ENCODE data around the gene GXYLT2.
"Not testable (repeated sequence)": the region's sequence is repeated elsewhere in the genome, so short reads cannot be mapped to it uniquely, and the experiment has no call there.

GXYLT2 gene

DNA sequence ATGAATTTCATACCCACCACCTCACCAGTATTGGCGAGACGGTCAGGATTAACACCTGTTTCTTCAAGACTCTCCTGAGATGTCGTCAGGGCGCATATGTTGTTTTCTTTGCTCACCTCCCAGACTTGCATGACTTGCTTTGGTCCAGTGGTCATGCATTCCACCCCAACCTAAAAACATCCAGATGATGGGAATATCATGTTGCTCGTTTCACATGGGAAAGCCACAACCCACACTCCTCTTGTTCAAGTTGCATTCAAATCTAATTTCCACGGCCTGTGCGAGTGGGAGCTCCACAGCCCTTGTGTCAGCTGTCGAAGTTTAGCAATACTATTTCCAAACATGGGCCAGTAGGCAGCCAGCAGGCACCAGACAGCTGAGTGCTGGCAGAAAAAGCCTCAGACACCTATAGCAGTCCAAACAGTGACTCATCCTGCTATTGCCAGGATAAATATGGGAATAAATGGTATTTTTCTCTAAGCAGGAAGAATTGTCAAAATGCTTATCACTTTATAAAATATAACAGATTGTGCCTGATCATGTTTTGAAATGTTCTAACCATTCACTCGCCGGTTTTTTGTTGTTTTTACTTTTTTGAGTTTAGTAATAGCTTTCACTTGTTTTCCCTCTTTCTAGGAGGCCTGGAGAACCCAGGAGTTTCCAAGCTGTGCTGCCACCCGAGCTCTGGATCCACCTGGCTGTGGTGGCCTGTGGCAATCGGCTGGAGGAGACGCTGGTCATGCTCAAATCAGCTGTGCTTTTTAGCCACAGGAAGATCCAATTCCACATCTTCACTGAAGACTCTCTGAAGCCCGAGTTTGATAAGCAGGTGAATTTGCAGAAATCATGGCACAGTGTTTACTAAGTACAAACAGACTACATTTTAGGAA lies 20.1 kb downstream of the GXYLT2 start:
- H3K4me1 ChIP-seq (ENCODE audit: control insufficient read depth, insufficient read depth, low read length) = no peaks in the 10 kb centered on the region
- no peak overlapping the region for H3K9ac ChIP-seq (ENCODE audit: low read length)
- H3K36me3 ChIP-seq (ENCODE audit: control insufficient read depth, insufficient read depth, low read length) = no peaks in the 10 kb centered on the region
- no peaks in the 10 kb centered on the region for H3K27me3 ChIP-seq (ENCODE audit: control insufficient read depth, insufficient read depth, low read length)
- H3K4me3 ChIP-seq (ENCODE audit: low read depth, low read length) = no peak overlapping the region
- no peaks in the 10 kb centered on the region for H3K9me3 ChIP-seq (ENCODE audit: control insufficient read depth, insufficient read depth, low read depth, low read length)
- H3K27ac ChIP-seq (ENCODE audit: low read depth, low read length) = no peak overlapping the region

DNA sequence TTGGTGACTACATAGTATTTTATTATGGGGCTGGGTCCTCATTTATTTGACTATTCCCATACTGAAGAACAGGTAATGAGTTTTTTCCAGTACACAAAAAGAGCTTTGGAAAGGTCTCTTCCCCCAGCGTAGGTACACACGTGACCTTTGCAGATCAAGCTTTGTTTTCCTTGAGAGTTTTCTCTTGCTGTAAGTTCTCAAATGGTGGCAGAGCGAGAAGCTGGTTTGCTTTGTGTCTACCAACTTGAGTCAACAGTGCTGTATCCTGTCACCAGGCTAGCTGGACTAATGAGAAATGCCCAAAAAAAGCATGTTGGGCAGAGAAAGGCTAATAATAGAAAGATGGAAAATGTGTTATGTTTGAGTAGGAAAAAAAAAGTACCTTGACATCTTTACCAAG lies 21.7 kb downstream of the GXYLT2 start:
- Histone ChIP-seq H3K4me1 (ENCODE audit: control insufficient read depth, insufficient read depth, low read length) (no peaks in the 10 kb centered on the region), H3K9me3 (ENCODE audit: control insufficient read depth, insufficient read depth, low read depth, low read length) (no peaks in the 10 kb centered on the region), H3K36me3 (ENCODE audit: control insufficient read depth, insufficient read depth, low read length) (no peaks in the 10 kb centered on the region), H3K27me3 (ENCODE audit: control insufficient read depth, insufficient read depth, low read length) (no peaks in the 10 kb centered on the region), H3K27ac (ENCODE audit: low read depth, low read length) (no peak overlapping the region), H3K9ac (ENCODE audit: low read length) (no peak overlapping the region), H3K4me3 (ENCODE audit: low read depth, low read length) (no peak overlapping the region)

GRCh38 chr3:72912532-72912931 lies 24.7 kb downstream of the GXYLT2 start:
- Histone ChIP-seq H3K4me3 (ENCODE audit: low read depth, low read length) (no peak overlapping the region), H3K4me1 (ENCODE audit: control insufficient read depth, insufficient read depth, low read length) (no peaks in the 10 kb centered on the region), H3K27ac (ENCODE audit: low read depth, low read length) (no peak overlapping the region), H3K9ac (ENCODE audit: low read length) (no peak overlapping the region), H3K9me3 (ENCODE audit: control insufficient read depth, insufficient read depth, low read depth, low read length) (no peaks in the 10 kb centered on the region), H3K27me3 (ENCODE audit: control insufficient read depth, insufficient read depth, low read length) (no peaks in the 10 kb centered on the region), H3K36me3 (ENCODE audit: control insufficient read depth, insufficient read depth, low read length) (no peaks in the 10 kb centered on the region)

DNA sequence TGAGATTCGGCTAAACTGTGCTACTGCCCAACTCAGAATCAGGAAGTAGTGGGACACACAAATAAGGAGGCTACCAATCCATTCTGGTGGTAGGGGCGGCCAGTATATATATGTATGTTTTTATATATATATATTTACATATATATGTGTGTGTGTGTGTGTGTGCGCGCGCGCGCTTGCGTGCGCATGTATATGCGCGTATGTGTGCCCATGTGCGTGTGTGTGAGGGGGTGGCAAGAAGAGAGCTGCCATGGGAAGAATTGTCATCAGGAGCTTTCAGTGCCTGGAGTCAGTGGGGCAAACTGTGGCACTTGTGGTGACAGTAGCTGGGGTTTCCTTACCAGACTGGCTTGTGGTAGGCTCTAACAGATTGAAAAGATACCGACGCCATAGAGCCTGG lies 26.5 kb downstream of the GXYLT2 start:
- Histone ChIP-seq H3K36me3 (ENCODE audit: control insufficient read depth, insufficient read depth, low read length) (no peaks in the 10 kb centered on the region), H3K4me3 (ENCODE audit: low read depth, low read length) (no peak overlapping the region), H3K9ac (ENCODE audit: low read length) (no peak overlapping the region), H3K27ac (ENCODE audit: low read depth, low read length) (no peak overlapping the region), H3K4me1 (ENCODE audit: control insufficient read depth, insufficient read depth, low read length) (no peaks in the 10 kb centered on the region), H3K9me3 (ENCODE audit: control insufficient read depth, insufficient read depth, low read depth, low read length) (no peaks in the 10 kb centered on the region), H3K27me3 (ENCODE audit: control insufficient read depth, insufficient read depth, low read length) (no peaks in the 10 kb centered on the region)

GRCh38 chr3:72916250-72916649 lies 28.4 kb downstream of the GXYLT2 start:
- Histone ChIP-seq H3K9me3 (ENCODE audit: control insufficient read depth, insufficient read depth, low read depth, low read length) (no peaks in the 10 kb centered on the region), H3K27me3 (ENCODE audit: control insufficient read depth, insufficient read depth, low read length) (no peaks in the 10 kb centered on the region), H3K27ac (ENCODE audit: low read depth, low read length) (no peak overlapping the region), H3K36me3 (ENCODE audit: control insufficient read depth, insufficient read depth, low read length) (no peaks in the 10 kb centered on the region), H3K4me3 (ENCODE audit: low read depth, low read length) (no peak overlapping the region), H3K9ac (ENCODE audit: low read length) (no peak overlapping the region), H3K4me1 (ENCODE audit: control insufficient read depth, insufficient read depth, low read length) (no peaks in the 10 kb centered on the region)

DNA sequence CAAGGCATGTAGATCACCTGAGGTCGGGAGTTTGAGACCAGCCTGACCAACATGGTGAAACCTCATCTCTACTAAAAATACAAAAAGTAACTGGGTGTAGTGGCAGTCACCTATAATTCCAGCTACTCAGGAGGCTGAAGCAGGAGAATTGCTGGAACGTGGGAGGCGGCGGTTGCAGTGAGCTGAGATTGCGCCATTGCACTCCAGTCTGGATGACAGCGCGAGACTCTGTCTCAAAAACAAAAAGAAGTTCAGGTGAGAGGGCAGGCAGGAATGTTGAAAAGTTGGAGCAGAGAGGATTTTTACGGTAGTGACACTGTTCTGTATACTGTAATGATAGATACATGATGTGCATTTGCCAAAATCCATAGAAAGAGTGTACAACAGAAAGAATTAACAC lies 31.7 kb downstream of the GXYLT2 start:
- Histone ChIP-seq H3K4me1 (ENCODE audit: control insufficient read depth, insufficient read depth, low read length) (no peaks in the 10 kb centered on the region), H3K9ac (ENCODE audit: low read length) (no peak overlapping the region), H3K27ac (ENCODE audit: low read depth, low read length) (no peak overlapping the region), H3K27me3 (ENCODE audit: control insufficient read depth, insufficient read depth, low read length) (no peaks in the 10 kb centered on the region), H3K36me3 (ENCODE audit: control insufficient read depth, insufficient read depth, low read length) (no peaks in the 10 kb centered on the region), H3K9me3 (ENCODE audit: control insufficient read depth, insufficient read depth, low read depth, low read length) (no peaks in the 10 kb centered on the region), H3K4me3 (ENCODE audit: low read depth, low read length) (no peak overlapping the region)

GRCh38 chr3:72924055-72924454 lies 36.2 kb downstream of the GXYLT2 start:
- Histone ChIP-seq H3K27ac (ENCODE audit: low read depth, low read length) (no peak overlapping the region), H3K9ac (ENCODE audit: low read length) (no peak overlapping the region), H3K36me3 (ENCODE audit: control insufficient read depth, insufficient read depth, low read length) (no peaks in the 10 kb centered on the region), H3K9me3 (ENCODE audit: control insufficient read depth, insufficient read depth, low read depth, low read length) (no peaks in the 10 kb centered on the region), H3K4me3 (ENCODE audit: low read depth, low read length) (no peak overlapping the region), H3K27me3 (ENCODE audit: control insufficient read depth, insufficient read depth, low read length) (no peaks in the 10 kb centered on the region), H3K4me1 (ENCODE audit: control insufficient read depth, insufficient read depth, low read length) (peaks cover 3% of the 10 kb centered on the region; the same call in 1 of the 2 replicates)

GRCh38 chr3:72928781-72929735 lies 41.2 kb downstream of the GXYLT2 start:
- H3K9ac ChIP-seq (ENCODE audit: low read length); H3K36me3 ChIP-seq (ENCODE audit: control insufficient read depth, insufficient read depth, low read length); H3K4me3 ChIP-seq (ENCODE audit: low read depth, low read length); H3K27ac ChIP-seq (ENCODE audit: low read depth, low read length); H3K9me3 ChIP-seq (ENCODE audit: control insufficient read depth, insufficient read depth, low read depth, low read length); H3K27me3 ChIP-seq (ENCODE audit: control insufficient read depth, insufficient read depth, low read length): not testable (repeated sequence)
- H3K4me1 ChIP-seq (ENCODE audit: control insufficient read depth, insufficient read depth, low read length) = peaks cover 14% of the 10 kb centered on the region

DNA sequence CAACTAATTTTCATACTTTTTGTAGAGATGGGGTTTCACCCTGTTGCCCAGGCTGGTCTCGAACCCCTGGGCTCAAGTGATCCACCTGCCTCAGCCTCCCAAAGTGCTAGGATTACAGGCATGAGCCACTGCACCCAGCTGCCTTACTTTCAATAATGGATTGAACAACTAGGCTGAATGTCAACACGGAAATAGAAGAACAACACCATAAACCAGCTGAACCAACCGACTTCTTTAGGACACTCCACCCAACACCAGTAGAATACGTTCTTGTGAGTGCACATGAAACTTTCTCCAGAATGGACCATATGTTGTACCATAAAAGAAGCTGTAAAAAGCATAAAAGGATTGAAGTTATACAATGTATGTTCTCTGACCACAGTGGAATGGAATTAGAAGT lies 42.9 kb downstream of the GXYLT2 start:
- Histone ChIP-seq H3K9ac (ENCODE audit: low read length) (no peak overlapping the region), H3K36me3 (ENCODE audit: control insufficient read depth, insufficient read depth, low read length) (no peaks in the 10 kb centered on the region), H3K27me3 (ENCODE audit: control insufficient read depth, insufficient read depth, low read length) (no peaks in the 10 kb centered on the region), H3K27ac (ENCODE audit: low read depth, low read length) (no peak overlapping the region), H3K4me1 (ENCODE audit: control insufficient read depth, insufficient read depth, low read length) (peaks cover 13% of the 10 kb centered on the region), H3K4me3 (ENCODE audit: low read depth, low read length) (no peak overlapping the region), H3K9me3 (ENCODE audit: control insufficient read depth, insufficient read depth, low read depth, low read length) (no peaks in the 10 kb centered on the region)

GRCh38 chr3:72932416-72932815 lies 44.6 kb downstream of the GXYLT2 start:
- Histone ChIP-seq H3K4me1 (ENCODE audit: control insufficient read depth, insufficient read depth, low read length) (peaks cover 10% of the 10 kb centered on the region), H3K36me3 (ENCODE audit: control insufficient read depth, insufficient read depth, low read length) (no peaks in the 10 kb centered on the region), H3K9me3 (ENCODE audit: control insufficient read depth, insufficient read depth, low read depth, low read length) (no peaks in the 10 kb centered on the region), H3K27me3 (ENCODE audit: control insufficient read depth, insufficient read depth, low read length) (no peaks in the 10 kb centered on the region), H3K4me3 (ENCODE audit: low read depth, low read length) (no peak overlapping the region), H3K27ac (ENCODE audit: low read depth, low read length) (no peak overlapping the region), H3K9ac (ENCODE audit: low read length) (no peak overlapping the region)

Measured in HUES6 (cell line).